ENCODE measurements around the gene DOCK3. TPM values are rescaled to one million over a fixed set of nuclear protein-coding genes. Genes with fewer than 3 reads are reported as not detected.
"Not testable (repeated sequence)": the region's sequence is repeated elsewhere in the genome, so short reads cannot be mapped to it uniquely, and the experiment has no call there.

Gene DOCK3
- total RNA-seq, 2 donors from 2014 or later = 0.02 to 0.32 TPM

- TF ChIP-seq, protein P1, sequence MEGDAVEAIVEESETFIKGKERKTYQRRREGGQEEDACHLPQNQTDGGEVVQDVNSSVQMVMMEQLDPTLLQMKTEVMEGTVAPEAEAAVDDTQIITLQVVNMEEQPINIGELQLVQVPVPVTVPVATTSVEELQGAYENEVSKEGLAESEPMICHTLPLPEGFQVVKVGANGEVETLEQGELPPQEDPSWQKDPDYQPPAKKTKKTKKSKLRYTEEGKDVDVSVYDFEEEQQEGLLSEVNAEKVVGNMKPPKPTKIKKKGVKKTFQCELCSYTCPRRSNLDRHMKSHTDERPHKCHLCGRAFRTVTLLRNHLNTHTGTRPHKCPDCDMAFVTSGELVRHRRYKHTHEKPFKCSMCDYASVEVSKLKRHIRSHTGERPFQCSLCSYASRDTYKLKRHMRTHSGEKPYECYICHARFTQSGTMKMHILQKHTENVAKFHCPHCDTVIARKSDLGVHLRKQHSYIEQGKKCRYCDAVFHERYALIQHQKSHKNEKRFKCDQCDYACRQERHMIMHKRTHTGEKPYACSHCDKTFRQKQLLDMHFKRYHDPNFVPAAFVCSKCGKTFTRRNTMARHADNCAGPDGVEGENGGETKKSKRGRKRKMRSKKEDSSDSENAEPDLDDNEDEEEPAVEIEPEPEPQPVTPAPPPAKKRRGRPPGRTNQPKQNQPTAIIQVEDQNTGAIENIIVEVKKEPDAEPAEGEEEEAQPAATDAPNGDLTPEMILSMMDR (IDR thresholded peaks at IDR 0.05) = no peak
- intact Hi-C loops (cut with DNase I) = no loop called here
- DNase-seq = no peak
- no peaks in the 10 kb centered on the region for H3K4me1 ChIP-seq
- no peak overlapping the region for H3K4me3 ChIP-seq
- H3K9me3 ChIP-seq = no peaks in the 10 kb centered on the region
- H3K9ac ChIP-seq (ENCODE audit: low read depth in 2 of 2, low read length in 2 of 2) = no peak overlapping the region
- H3K27ac ChIP-seq = no peak overlapping the region
- no peaks in the 10 kb centered on the region for H3K27me3 ChIP-seq
- no peaks in the 10 kb centered on the region for H3K36me3 ChIP-seq
Measured at GRCh38 chr3:50876947-50877346, 202.2 kb downstream of the DOCK3 start.

GRCh38 chr3:50882733-50883132 is 208.0 kb downstream of the DOCK3 start:
- H3K27me3 ChIP-seq; H3K4me3 ChIP-seq; H3K27ac ChIP-seq; H3K36me3 ChIP-seq; DNase-seq; intact Hi-C loops (cut with DNase I); H3K9me3 ChIP-seq; H3K9ac ChIP-seq (ENCODE audit: low read depth in 2 of 2, low read length in 2 of 2); H3K4me1 ChIP-seq: not testable (repeated sequence)

DNA sequence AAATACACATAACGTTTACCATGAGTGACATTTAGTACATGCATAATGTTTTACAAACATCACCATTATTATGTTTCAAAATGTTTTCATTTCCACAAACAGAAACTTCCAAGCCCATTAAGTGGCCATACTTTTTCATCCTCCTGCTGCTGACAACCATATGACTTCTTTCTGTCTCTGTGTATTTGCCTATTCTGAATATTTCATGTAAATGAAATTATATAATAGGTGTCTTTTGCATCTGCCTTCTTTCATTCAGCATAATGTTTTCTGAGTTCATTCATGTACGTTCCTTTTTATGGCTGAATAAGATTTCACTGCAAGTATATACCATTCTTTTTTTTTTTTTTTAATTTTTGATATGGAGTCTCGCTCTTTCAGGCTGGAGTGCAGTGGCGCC is 209.0 kb downstream of the DOCK3 start:
- TF ChIP-seq, protein P1 (IDR thresholded peaks at IDR 0.05) = no peak
- Histone ChIP-seq H3K9me3 (no peaks in the 10 kb centered on the region), H3K4me3 (no peak overlapping the region), H3K27ac (no peak overlapping the region), H3K36me3 (no peaks in the 10 kb centered on the region), H3K9ac (ENCODE audit: low read depth in 2 of 2, low read length in 2 of 2) (no peak overlapping the region), H3K27me3 (no peaks in the 10 kb centered on the region), H3K4me1 (no peaks in the 10 kb centered on the region)
- no peak for DNase-seq
- intact Hi-C loops (cut with DNase I) = no loop called here

DNA sequence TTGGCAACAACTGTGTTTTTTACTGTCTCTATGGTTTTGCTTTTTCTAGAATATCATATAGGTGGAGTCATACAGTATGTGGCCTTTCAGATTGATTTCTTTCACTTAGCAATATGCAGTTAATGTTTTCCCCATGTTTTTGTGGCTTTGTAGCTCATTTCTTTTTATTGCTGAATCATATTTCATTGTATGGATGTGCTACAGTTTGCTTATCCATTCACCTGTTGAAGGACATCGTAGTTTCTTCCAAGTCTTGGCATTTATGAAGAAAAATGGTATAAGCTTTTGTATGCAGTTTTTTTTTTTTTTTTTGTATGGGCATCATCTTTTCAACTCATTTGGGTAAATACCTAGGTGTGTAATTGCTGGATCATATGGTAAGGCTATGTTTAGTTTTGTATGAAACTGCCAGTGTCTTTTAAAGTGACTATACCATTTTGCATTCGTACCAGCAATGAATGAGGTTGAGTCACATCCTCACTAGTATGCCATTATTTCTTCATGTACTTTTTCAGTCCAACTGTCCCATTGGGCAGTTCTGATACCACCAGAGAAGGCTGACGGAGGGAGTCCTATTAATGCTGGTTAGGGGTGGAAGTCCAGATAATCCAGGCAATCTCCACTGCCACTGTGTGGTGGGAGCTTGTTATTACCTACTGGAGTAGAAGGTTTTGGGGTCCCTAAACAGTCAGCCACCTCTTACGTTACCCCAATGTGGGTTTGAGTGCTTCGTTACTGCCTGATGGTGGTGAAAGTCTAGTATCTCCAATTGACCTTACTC is 210.5 kb downstream of the DOCK3 start:
- H3K36me3 ChIP-seq = no peaks in the 10 kb centered on the region
- H3K9ac ChIP-seq (ENCODE audit: low read depth in 2 of 2, low read length in 2 of 2) = no peak overlapping the region
- H3K27me3 ChIP-seq = no peaks in the 10 kb centered on the region
- TF ChIP-seq, protein P1 (IDR thresholded peaks at IDR 0.05) = no peak
- no peak for DNase-seq
- intact Hi-C loops (cut with DNase I) = no loop called here
- no peaks in the 10 kb centered on the region for H3K4me1 ChIP-seq
- no peak overlapping the region for H3K4me3 ChIP-seq
- no peak overlapping the region for H3K27ac ChIP-seq
- no peaks in the 10 kb centered on the region for H3K9me3 ChIP-seq

- no peak overlapping the region for H3K27ac ChIP-seq
- no peak overlapping the region for H3K4me3 ChIP-seq
- intact Hi-C loops (cut with DNase I) = no loop called here
- H3K9ac ChIP-seq (ENCODE audit: low read depth in 2 of 2, low read length in 2 of 2) = no peak overlapping the region
- no peak for DNase-seq
- H3K4me1 ChIP-seq = no peaks in the 10 kb centered on the region
- H3K9me3 ChIP-seq = no peaks in the 10 kb centered on the region
- H3K27me3 ChIP-seq = no peaks in the 10 kb centered on the region
- H3K36me3 ChIP-seq = no peaks in the 10 kb centered on the region
- TF ChIP-seq, protein P1 (IDR thresholded peaks at IDR 0.05) = no peak
Measured at GRCh38 chr3:50890688-50891344, 216.1 kb downstream of the DOCK3 start.

DNA sequence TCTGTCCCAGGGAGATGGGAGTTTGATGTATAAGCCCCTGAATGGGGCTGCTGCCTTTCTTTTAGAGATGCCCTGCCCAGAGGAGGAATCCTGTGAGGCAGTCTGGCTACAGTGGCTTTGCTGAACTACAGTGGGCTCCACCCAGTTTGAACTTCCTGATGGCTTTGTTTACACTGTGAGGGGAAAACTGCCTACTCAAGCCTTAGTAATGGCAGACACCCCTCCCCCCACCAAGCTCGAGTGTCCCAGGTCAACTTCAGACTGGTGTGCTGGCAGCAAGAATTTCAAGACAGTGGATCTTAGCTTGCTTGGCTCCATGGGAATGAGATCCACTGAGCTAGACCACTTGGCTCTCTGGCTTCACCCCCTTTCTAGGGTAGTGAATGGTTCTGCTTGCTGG is 226.4 kb downstream of the DOCK3 start:
- H3K36me3 ChIP-seq; DNase-seq; H3K9ac ChIP-seq (ENCODE audit: low read depth in 2 of 2, low read length in 2 of 2); H3K4me3 ChIP-seq; H3K4me1 ChIP-seq; H3K9me3 ChIP-seq; intact Hi-C loops (cut with DNase I); H3K27ac ChIP-seq; H3K27me3 ChIP-seq: not testable (repeated sequence)
